SU-DHL-6 (cell line): Measurements from ENCODE around the gene KDM3B.
A peak's percentile ranks its signal among the peaks of the same experiment; 100 is the strongest.

ENCODE experiments used
- EZH2phosphoT487 ChIP-seq: fragments of 200-600 bp; sonication (generic), shearing (Covaris generic); conservative IDR thresholded peaks from 2 replicates; pipeline ENCODE4 v1.6.1; 2018; ENCODE audit warnings: mild to moderate bottlenecking, antibody characterized with exemption, low read length, moderate library complexity, mixed read lengths
- TF ChIP-seq, protein P1 (sequence below): fragments of 200-600 bp; sonication (generic); IDR thresholded peaks from one replicate; pipeline ENCODE4 v1.5.1; 2017; ENCODE audit warnings: antibody characterized with exemption, mild to moderate bottlenecking, low read length, moderate library complexity; ENCODE audit not compliant: insufficient read depth, poor library complexity, severe bottlenecking

DNA sequence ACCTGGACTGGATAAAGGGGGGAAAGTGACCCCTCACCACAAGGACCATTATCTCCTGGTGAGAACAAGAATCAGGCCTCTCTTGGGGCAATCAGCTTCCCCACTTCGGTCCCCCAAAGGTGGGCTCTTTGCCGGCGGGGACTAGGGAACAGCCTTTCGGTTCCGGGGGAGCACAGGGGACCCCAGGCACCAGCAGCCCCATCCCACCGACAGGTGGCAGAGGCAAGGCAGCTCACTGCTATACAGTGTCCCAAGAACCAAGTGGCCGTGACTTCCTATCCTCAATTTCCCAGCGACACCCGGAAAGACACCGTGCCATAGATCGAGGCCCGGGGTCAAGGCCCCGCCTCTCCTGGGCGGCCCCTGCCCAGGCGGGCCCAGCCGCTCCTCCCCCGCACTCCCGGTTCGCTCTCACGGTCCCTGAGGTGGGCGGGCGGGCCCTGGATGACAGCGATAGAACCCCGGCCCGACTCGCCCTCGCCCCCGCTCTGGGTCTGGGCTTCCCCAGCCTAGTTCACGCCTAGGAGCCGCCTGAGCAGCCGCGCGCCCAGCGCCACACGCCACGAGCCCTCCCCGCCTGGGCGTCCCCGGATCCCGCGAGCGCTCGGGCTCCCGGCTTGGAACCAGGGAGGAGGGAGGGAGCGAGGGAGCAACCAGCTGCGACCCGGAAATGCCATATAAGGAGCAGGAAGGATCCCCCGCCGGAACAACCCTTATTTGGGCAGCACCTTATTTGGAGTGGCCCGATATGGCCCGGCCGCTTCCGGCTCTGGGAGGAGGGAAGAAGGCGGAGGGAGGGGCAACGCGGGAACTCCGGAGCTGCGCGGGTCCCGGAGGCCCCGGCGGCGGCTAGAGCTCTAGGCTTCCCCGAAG lies 112.1 kb downstream of the KDM3B start:
- TF ChIP-seq, protein P1, sequence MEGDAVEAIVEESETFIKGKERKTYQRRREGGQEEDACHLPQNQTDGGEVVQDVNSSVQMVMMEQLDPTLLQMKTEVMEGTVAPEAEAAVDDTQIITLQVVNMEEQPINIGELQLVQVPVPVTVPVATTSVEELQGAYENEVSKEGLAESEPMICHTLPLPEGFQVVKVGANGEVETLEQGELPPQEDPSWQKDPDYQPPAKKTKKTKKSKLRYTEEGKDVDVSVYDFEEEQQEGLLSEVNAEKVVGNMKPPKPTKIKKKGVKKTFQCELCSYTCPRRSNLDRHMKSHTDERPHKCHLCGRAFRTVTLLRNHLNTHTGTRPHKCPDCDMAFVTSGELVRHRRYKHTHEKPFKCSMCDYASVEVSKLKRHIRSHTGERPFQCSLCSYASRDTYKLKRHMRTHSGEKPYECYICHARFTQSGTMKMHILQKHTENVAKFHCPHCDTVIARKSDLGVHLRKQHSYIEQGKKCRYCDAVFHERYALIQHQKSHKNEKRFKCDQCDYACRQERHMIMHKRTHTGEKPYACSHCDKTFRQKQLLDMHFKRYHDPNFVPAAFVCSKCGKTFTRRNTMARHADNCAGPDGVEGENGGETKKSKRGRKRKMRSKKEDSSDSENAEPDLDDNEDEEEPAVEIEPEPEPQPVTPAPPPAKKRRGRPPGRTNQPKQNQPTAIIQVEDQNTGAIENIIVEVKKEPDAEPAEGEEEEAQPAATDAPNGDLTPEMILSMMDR = peak; percentile 12
- no peak for TF ChIP-seq EZH2phosphoT487
